GM12801 (cell line): ENCODE data around the gene SETD6.

Experiments
- CTCF ChIP-seq: IDR thresholded peaks from one replicate; pipeline ENCODE4 v1.5.1; 2011; ENCODE audit warnings: control low read depth; ENCODE audit not compliant: insufficient read length; ENCODE audit errors: extremely low read depth

SETD6 gene

DNA sequence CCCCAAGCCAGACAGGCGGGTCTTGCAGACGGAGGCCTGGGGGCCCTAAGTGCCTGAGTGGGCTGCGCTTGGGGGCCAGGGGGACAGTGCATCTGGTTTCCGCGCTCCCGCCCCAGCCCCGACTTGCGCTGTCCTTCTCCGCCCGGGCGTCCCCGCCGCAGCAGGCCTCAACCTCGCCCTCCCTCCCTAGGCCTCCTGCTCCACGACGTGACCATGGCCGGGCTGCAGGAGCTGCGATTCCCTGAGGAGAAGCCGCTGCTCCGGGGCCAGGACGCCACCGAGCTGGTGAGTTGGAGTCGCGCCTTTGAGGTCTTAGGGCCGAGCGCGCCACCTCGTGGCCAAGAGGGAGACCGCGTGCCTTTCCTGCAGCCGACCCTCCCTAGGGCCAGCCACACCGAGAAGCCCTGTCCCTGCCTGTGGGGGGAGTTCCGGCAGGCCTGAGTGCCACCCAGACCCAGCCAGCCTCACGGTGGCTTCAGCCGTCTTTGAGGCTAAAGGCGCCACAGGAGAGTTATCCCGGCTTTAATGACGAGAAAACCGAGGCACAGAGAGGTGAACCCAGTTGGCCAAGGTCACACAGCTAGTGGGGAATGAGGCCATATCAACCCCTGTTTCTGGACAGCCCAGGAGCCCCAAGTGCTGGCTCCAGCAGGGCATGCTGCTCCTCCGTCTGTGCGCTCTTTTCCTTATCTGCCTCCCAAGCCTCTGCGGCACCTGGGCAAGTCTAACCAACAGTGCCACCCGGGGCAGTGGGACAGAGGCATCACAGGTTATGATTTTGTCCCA, 27.6 kb upstream of the SETD6 start:
- TF ChIP-seq CTCF: no peak

GRCh38 chr16:58488531-58488930, 26.8 kb upstream of the SETD6 start:
- TF ChIP-seq CTCF: no peak

GRCh38 chr16:58490065-58490464, 25.3 kb upstream of the SETD6 start:
- no peak for TF ChIP-seq CTCF

DNA sequence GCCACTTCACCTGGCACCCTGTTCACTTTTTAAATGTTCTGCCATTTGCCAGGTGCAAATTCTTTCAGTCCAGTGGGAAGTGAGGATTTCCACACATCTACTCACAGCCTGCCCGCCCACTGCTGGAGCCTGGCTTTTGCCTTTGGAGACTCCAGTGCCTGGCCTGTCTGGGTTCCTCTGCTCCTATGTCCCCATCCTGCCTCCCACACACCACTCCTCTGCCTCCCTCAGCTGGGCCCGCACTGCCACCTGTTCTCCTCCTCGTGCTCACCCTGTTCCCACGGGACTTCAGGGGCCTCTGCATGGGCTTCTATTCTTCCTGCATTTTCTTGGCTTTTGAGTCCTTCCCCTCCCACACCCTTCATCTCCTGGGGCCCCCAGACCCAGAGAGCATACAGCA, 23.3 kb upstream of the SETD6 start:
- no peak for TF ChIP-seq CTCF

DNA sequence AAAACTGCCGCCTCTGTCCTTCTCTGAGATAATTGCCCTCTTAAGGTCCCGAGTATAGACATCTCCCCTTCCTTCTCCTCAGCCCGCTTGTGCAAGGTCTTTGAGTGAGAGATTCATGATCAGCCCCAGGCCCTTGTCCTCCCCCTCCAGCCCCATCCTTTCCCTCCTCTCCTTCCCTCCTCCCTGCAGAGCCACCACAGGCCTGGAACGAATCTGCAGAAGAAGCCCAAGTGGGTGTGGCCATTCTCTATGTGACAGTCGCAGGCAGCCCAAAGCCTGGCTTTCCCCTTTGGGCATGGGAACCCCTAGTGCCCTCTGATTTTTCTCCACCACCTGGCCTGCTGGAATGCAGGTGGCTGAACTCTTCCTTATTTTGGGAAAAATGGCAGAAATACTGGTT, 22.6 kb upstream of the SETD6 start:
- no peak for TF ChIP-seq CTCF

GRCh38 chr16:58493756-58494431, 21.4 kb upstream of the SETD6 start:
- no peak for TF ChIP-seq CTCF

DNA sequence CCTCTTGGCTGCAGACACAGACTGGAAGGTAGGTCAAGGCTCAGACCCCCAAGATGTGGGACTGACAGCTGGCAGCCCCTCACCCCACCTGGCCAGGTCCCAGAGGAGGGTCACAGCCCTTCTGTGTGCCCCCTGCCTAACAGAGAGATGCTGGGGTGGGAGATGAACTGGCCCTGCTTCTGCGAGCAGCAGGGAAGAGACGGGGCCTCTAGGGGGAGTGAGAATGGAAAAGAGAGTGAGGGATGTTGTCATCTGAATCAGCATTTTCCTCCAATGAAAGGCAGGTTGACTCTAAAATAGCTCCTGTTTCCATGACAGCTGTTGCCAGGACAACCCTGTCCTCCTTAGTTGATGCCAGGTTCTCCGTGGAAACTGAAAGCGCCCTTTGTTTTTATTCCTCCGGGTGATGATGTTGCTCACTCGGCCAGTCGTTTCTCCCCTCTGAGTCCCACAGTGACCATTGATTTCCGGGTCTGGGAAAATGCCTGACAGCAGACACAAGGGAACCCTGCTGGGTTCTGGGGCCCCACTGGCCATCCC, 20.3 kb upstream of the SETD6 start:
- TF ChIP-seq CTCF: no peak
